Measurements from ENCODE around the gene ZFYVE19. TPM values are rescaled to one million over a fixed set of nuclear protein-coding genes. Genes with fewer than 3 reads are reported as not detected.
A peak's percentile ranks its signal among the peaks of the same experiment; 100 is the strongest.

ZFYVE19 gene
- polyA plus RNA-seq, 3 donors = 8.2 to 62.9 (median 10.3) TPM

- Histone ChIP-seq H3K9me3 (replicated peaks in 1 of 2; ENCODE audit: control insufficient read depth in 1 of 2, insufficient read depth in 1 of 2, low read length in 2 of 2) (peaks cover 0 to 2% of the 10 kb centered on the region in 2 donors), H3K79me2 (ENCODE audit: insufficient read depth, low read length) (peaks cover 8% of the 10 kb centered on the region), H2AFZ (ENCODE audit: insufficient read depth, low read depth, low read length, poor library complexity, severe bottlenecking) (no peak overlapping the region), H3K27ac (ENCODE audit: low read depth in 1 of 2, low read length in 2 of 2) (peak overlapping the region in 1 of 2 donors; percentile 83), H3K4me2 (replicated peaks; ENCODE audit: extremely low read depth, low read length, poor library complexity, severe bottlenecking) (peak overlapping the region; percentile 99), H3K4me1 (ENCODE audit: control insufficient read depth in 1 of 2, insufficient read depth in 2 of 2, low read length in 2 of 2) (peaks cover 40 to 51% of the 10 kb centered on the region in 2 donors), H3K4me3 (replicated peaks in 1 of 3; ENCODE audit: low read depth in 2 of 3, low read length in 3 of 3) (peak overlapping the region; percentile 53 to 94 (median 77)), H3K9ac (ENCODE audit: insufficient read depth, low read length, poor library complexity, severe bottlenecking) (peak overlapping the region; percentile 52), H3K27me3 (ENCODE audit: control insufficient read depth in 2 of 2, insufficient read depth in 2 of 2, low read length in 2 of 2) (peaks cover 6 to 17% of the 10 kb centered on the region in 2 donors), H3K36me3 (replicated peaks in 1 of 2; ENCODE audit: control insufficient read depth in 1 of 2, insufficient read depth in 2 of 2, low read length in 2 of 2) (peaks cover 3 to 4% of the 10 kb centered on the region in 2 donors), H4K20me1 (ENCODE audit: insufficient read depth, low read length) (peaks cover 3% of the 10 kb centered on the region)
- Mint-ChIP-seq H3K36me3 (peaks cover 11 to 19% of the 10 kb centered on the region in 2 donors), H3K27ac (peak overlapping the region in 4 of 7 donors; percentile 41 to 96 (median 51)), H3K9me3 (peaks cover 0 to 6% (median 2%) of the 10 kb centered on the region in 7 donors), H3K4me1 (peaks cover 40% of the 10 kb centered on the region), H3K27me3 (ENCODE audit: low read depth in 3 of 3) (peaks cover 9 to 37% (median 18%) of the 10 kb centered on the region in 3 donors), H3K4me3 (peak overlapping the region; percentile 97 to 99)
- TF ChIP-seq CTCF (IDR thresholded peaks at IDR 0.05) = no peak
- WGBS (ENCODE audit: insufficient coverage) = 86% methylated on average over 7 of the region's 8 CpGs
- peak in 2 of 3 donors; percentile 7 to 18 for DNase-seq
- intact Hi-C loops (cut with micrococcal nuclease) = no loop called here
Measured at GRCh38 chr15:40845511-40846284, 38.8 kb downstream of the ZFYVE19 start.

GRCh38 chr15:40846841-40847222 lies 39.9 kb downstream of the ZFYVE19 start:
- H3K4me1 ChIP-seq (ENCODE audit: control insufficient read depth in 1 of 2, insufficient read depth in 2 of 2, low read length in 2 of 2) = peaks cover 40 to 51% of the 10 kb centered on the region in 2 donors
- DNase-seq = peak in 1 of 3 donors; percentile 23
- H3K4me3 ChIP-seq (replicated peaks in 1 of 3; ENCODE audit: low read depth in 2 of 3, low read length in 3 of 3) = peak overlapping the region in 1 of 3 experiments; percentile 94
- peaks cover 6 to 15% of the 10 kb centered on the region in 2 donors for H3K27me3 ChIP-seq (ENCODE audit: control insufficient read depth in 2 of 2, insufficient read depth in 2 of 2, low read length in 2 of 2)
- intact Hi-C loops (cut with micrococcal nuclease) = no loop called here
- H3K4me3 Mint-ChIP-seq = peak overlapping the region; percentile 70 to 99
- H3K9me3 Mint-ChIP-seq = peaks cover 0 to 6% (median 2%) of the 10 kb centered on the region in 7 donors
- peaks cover 8% of the 10 kb centered on the region for H3K79me2 ChIP-seq (ENCODE audit: insufficient read depth, low read length)
- peaks cover 4 to 5% of the 10 kb centered on the region in 2 donors for H3K36me3 ChIP-seq (replicated peaks in 1 of 2; ENCODE audit: control insufficient read depth in 1 of 2, insufficient read depth in 2 of 2, low read length in 2 of 2)
- H2AFZ ChIP-seq (ENCODE audit: insufficient read depth, low read depth, low read length, poor library complexity, severe bottlenecking) = peak overlapping the region; percentile 69
- H4K20me1 ChIP-seq (ENCODE audit: insufficient read depth, low read length) = peaks cover 3% of the 10 kb centered on the region
- no peak for TF ChIP-seq CTCF (IDR thresholded peaks at IDR 0.05)
- H3K27me3 Mint-ChIP-seq (ENCODE audit: low read depth in 3 of 3) = peaks cover 12 to 33% (median 18%) of the 10 kb centered on the region in 3 donors
- peak overlapping the region; percentile 83 to 96 (median 94) for H3K27ac Mint-ChIP-seq
- H3K9me3 ChIP-seq (replicated peaks in 1 of 2; ENCODE audit: control insufficient read depth in 1 of 2, insufficient read depth in 1 of 2, low read length in 2 of 2) = peaks cover 0 to 2% of the 10 kb centered on the region in 2 donors
- peaks cover 40% of the 10 kb centered on the region for H3K4me1 Mint-ChIP-seq
- peak overlapping the region; percentile 48 for H3K9ac ChIP-seq (ENCODE audit: insufficient read depth, low read length, poor library complexity, severe bottlenecking)
- peak overlapping the region; percentile 99 for H3K4me2 ChIP-seq (replicated peaks; ENCODE audit: extremely low read depth, low read length, poor library complexity, severe bottlenecking)
- H3K36me3 Mint-ChIP-seq = peaks cover 21 to 26% of the 10 kb centered on the region in 2 donors
- peak overlapping the region; percentile 77 to 83 for H3K27ac ChIP-seq (ENCODE audit: low read depth in 1 of 2, low read length in 2 of 2)

Measured in CD14-positive monocyte (primary cell).